H9 (cell line): Measurements from ENCODE around the gene TMCC2. TPM values are rescaled to one million over a fixed set of nuclear protein-coding genes. Genes with fewer than 3 reads are reported as not detected.
A peak's percentile ranks its signal among the peaks of the same experiment; 100 is the strongest.

ENCODE experiments used
- DNase-seq: peaks from one replicate; pipeline ENCODE4 v3.0.0-alpha.2; 2017
- H2AFZ ChIP-seq: one replicate; pipeline ENCODE4 v1.6.1; 2013; ENCODE audit warnings: mild to moderate bottlenecking, low read length, control low read depth, moderate library complexity
- H2AK5ac ChIP-seq: 2 replicates; pipeline ENCODE4 v1.6.1; 2013; ENCODE audit warnings: low read length, control low read depth, mixed read lengths; ENCODE audit not compliant: insufficient read length
- H2BK120ac ChIP-seq: one replicate; pipeline ENCODE4 v1.6.1; 2013; ENCODE audit warnings: low read depth, mild to moderate bottlenecking, low read length, control low read depth, inconsistent platforms; ENCODE audit not compliant: poor library complexity, severe bottlenecking
- H2BK12ac ChIP-seq: 2 replicates; pipeline ENCODE4 v1.6.1; 2013; ENCODE audit warnings: low read length, control low read depth, mixed read lengths, low read depth; ENCODE audit not compliant: insufficient read length
- H2BK15ac ChIP-seq: 2 replicates; pipeline ENCODE4 v1.6.1; 2013; ENCODE audit warnings: low read depth, low read length, control low read depth
- H2BK20ac ChIP-seq: one replicate; pipeline ENCODE4 v1.6.1; 2013; ENCODE audit warnings: low read depth, mild to moderate bottlenecking, low read length, control low read depth, inconsistent platforms; ENCODE audit not compliant: poor library complexity, severe bottlenecking
- H2BK5ac ChIP-seq: 2 replicates; pipeline ENCODE4 v1.6.1; 2013; ENCODE audit warnings: low read length, control low read depth, mixed read lengths; ENCODE audit not compliant: insufficient read length
- H3K14ac ChIP-seq: 2 replicates; pipeline ENCODE4 v1.6.1; 2013; ENCODE audit warnings: low read length, control low read depth; ENCODE audit not compliant: insufficient read depth
- H3K18ac ChIP-seq: 2 replicates; pipeline ENCODE4 v1.6.1; 2013; ENCODE audit warnings: low read depth, mild to moderate bottlenecking, mixed read lengths, low read length, control low read depth; ENCODE audit not compliant: insufficient read length
- H3K23ac ChIP-seq: 2 replicates; pipeline ENCODE4 v1.6.1; 2013; ENCODE audit warnings: low read length, control low read depth, mixed read lengths, low read depth; ENCODE audit not compliant: insufficient read length
- H3K23me2 ChIP-seq: 2 replicates; pipeline ENCODE4 v1.6.1; 2013; ENCODE audit warnings: low read depth, mild to moderate bottlenecking, mixed read lengths, low read length, control low read depth; ENCODE audit not compliant: insufficient read length, poor library complexity, severe bottlenecking
- H3K27ac ChIP-seq: 2 replicates; pipeline ENCODE4 v1.5.1; 2013; ENCODE audit warnings: low read length, control low read depth, mixed read lengths, low read depth; ENCODE audit not compliant: insufficient read length
- H3K27me3 ChIP-seq: 2 replicates; pipeline ENCODE4 v1.6.1; 2013; ENCODE audit warnings: low read length, control low read depth, inconsistent platforms; ENCODE audit not compliant: insufficient read depth
- H3K4ac ChIP-seq: 2 replicates; pipeline ENCODE4 v1.6.1; 2013; ENCODE audit warnings: low read depth, mild to moderate bottlenecking, control low read depth, inconsistent platforms, low read length, moderate library complexity
- H3K4me1 ChIP-seq: 2 replicates; pipeline ENCODE4 v1.6.1; 2013; ENCODE audit warnings: low read length, control low read depth, inconsistent platforms; ENCODE audit not compliant: insufficient read depth
- H3K4me2 ChIP-seq: 2 replicates; pipeline ENCODE4 v1.6.1; 2013; ENCODE audit warnings: low read length, control low read depth, mixed read lengths; ENCODE audit not compliant: insufficient read length, insufficient read depth
- H3K56ac ChIP-seq: 2 replicates; pipeline ENCODE4 v1.6.1; 2013; ENCODE audit warnings: low read depth, mild to moderate bottlenecking, mixed read lengths, low read length, control low read depth; ENCODE audit not compliant: insufficient read length
- H3K79me1 ChIP-seq: 2 replicates; pipeline ENCODE4 v1.6.1; 2013; ENCODE audit warnings: low read depth, mild to moderate bottlenecking, moderate library complexity, low read length, control low read depth, inconsistent platforms; ENCODE audit not compliant: insufficient read depth, poor library complexity, severe bottlenecking
- H3K79me2 ChIP-seq: 2 replicates; pipeline ENCODE4 v1.6.1; 2013; ENCODE audit warnings: low read length, control low read depth, inconsistent platforms; ENCODE audit not compliant: insufficient read depth
- H3K9ac ChIP-seq: 2 replicates; pipeline ENCODE4 v1.6.1; 2013; ENCODE audit warnings: low read length, control low read depth, mixed read lengths; ENCODE audit not compliant: insufficient read length; ENCODE audit errors: extremely low read depth
- H3K9me3 ChIP-seq: one replicate; pipeline ENCODE4 v1.6.1; 2013; ENCODE audit warnings: low read depth, low read length, inconsistent platforms; ENCODE audit not compliant: control insufficient read depth
- H3T11ph ChIP-seq: one replicate; pipeline ENCODE4 v1.6.1; 2013; ENCODE audit warnings: mild to moderate bottlenecking, low read length, control low read depth, inconsistent platforms
- H4K20me1 ChIP-seq: one replicate; pipeline ENCODE4 v1.6.1; 2013; ENCODE audit not compliant: control insufficient read depth, insufficient read length, insufficient read depth
- H4K5ac ChIP-seq: 2 replicates; pipeline ENCODE4 v1.6.1; 2013; ENCODE audit warnings: low read depth, mild to moderate bottlenecking, mixed read lengths, low read length, control low read depth; ENCODE audit not compliant: insufficient read length
- H4K8ac ChIP-seq: replicated peaks from 2 replicates; pipeline ENCODE4 v1.6.1; 2013; ENCODE audit warnings: low read length, control low read depth, mixed read lengths, low read depth; ENCODE audit not compliant: insufficient read length
- H4K91ac ChIP-seq: 2 replicates; pipeline ENCODE4 v1.6.1; 2013; ENCODE audit warnings: low read depth, mild to moderate bottlenecking, moderate library complexity, mixed read lengths, low read length, control low read depth; ENCODE audit not compliant: insufficient read length
- H3K27ac Mint-ChIP-seq, 3 experiments: 2 replicates in 2 of 3; 3 replicates in 1 of 3; pipeline ENCODE4 v1.8.0; 2020 to 2021; ENCODE audit warnings: mixed read lengths in 3 of 3, mild to moderate bottlenecking in 1 of 3, moderate library complexity in 1 of 3
- H3K27me3 Mint-ChIP-seq: 2 replicates; pipeline ENCODE4 v1.8.0; 2021; ENCODE audit warnings: low read depth, mild to moderate bottlenecking, moderate library complexity, mixed read lengths
- H3K36me3 Mint-ChIP-seq, 3 experiments: 2 replicates in 2 of 3; 3 replicates in 1 of 3; pipeline ENCODE4 v1.8.0; 2020 to 2021; ENCODE audit warnings: low read depth in 3 of 3, mixed read lengths in 3 of 3; ENCODE audit not compliant: insufficient read depth in 1 of 3
- H3K4me1 Mint-ChIP-seq, 2 experiments: 2 replicates each; pipeline ENCODE4 v1.8.0; 2020; ENCODE audit warnings: mixed read lengths in 2 of 2
- H3K4me3 Mint-ChIP-seq, 2 experiments: 2 replicates in 1 of 2; 3 replicates in 1 of 2; pipeline ENCODE4 v1.8.0; 2020 to 2021; ENCODE audit warnings: mild to moderate bottlenecking in 2 of 2, mixed read lengths in 2 of 2, moderate library complexity in 1 of 2
- H3K9me3 Mint-ChIP-seq, 2 experiments: 2 replicates in 1 of 2; 3 replicates in 1 of 2; pipeline ENCODE4 v1.8.0; 2020; ENCODE audit warnings: mild to moderate bottlenecking in 2 of 2, mixed read lengths in 2 of 2, moderate library complexity in 1 of 2
- CTCF ChIP-seq: fragments of 200-600 bp; sonication (generic); conservative IDR thresholded peaks from 3 replicates; pipeline ENCODE4 v1.8.0; 2021; ENCODE audit warnings: antibody characterized with exemption, mild to moderate bottlenecking
- whole genome bisulfite sequencing: extraction: QIAGEN DNeasy Blood & Tissue Kit; methylation state at CpG from one replicate; pipeline ENCODE4 v1.1.7; 2013; ENCODE audit warnings: missing lambda C conversion rate, low lambda C conversion rate, mixed read lengths; ENCODE audit not compliant: insufficient read length; ENCODE audit errors: extremely low coverage; 5-methylcytosine and 5-hydroxymethylcytosine counted together
- total RNA-seq: library from RNA; stranded (reverse); gene quantifications from 2 replicates; pipeline ENCODE4 v1.2.1, GENCODE V29; 2021

TMCC2 gene
- total RNA-seq, 1 experiment from 2014 or later: 11.7 TPM

- Mint-ChIP-seq H3K27me3 (no peaks in the 10 kb centered on the region; the same call in 1 of the 2 replicates), H3K36me3 (no peaks in the 10 kb centered on the region; a peak in 1 of 7 replicates), H3K27ac (peak overlapping the region in 2 of 3 experiments; percentile 52 to 96; a peak in 3 of 7 replicates), H3K9me3 (no peaks in the 10 kb centered on the region), H3K4me3 (peak overlapping the region; percentile 16 to 58; a peak in 2 of 5 replicates), H3K4me1 (peaks cover 70 to 76% of the 10 kb centered on the region in 2 experiments)
- no peak overlapping the region for H2BK20ac ChIP-seq
- no peak overlapping the region for H4K5ac ChIP-seq
- DNase-seq: peak; percentile 39
- H3K23me2 ChIP-seq: no peaks in the 10 kb centered on the region
- H2AFZ ChIP-seq: no peak overlapping the region
- no peaks in the 10 kb centered on the region for H3K27me3 ChIP-seq
- H3K4me2 ChIP-seq: peak overlapping the region; percentile 11
- no peak overlapping the region for H4K91ac ChIP-seq
- H4K20me1 ChIP-seq: no peaks in the 10 kb centered on the region
- no peak overlapping the region for H3K9ac ChIP-seq
- H3K9me3 ChIP-seq: no peaks in the 10 kb centered on the region
- H3K79me1 ChIP-seq: peaks cover 6% of the 10 kb centered on the region
- no peak overlapping the region for H3K23ac ChIP-seq
- TF ChIP-seq CTCF: no peak
- H2BK5ac ChIP-seq: no peak overlapping the region
- H3K27ac ChIP-seq: no peak overlapping the region
- no peak overlapping the region for H2AK5ac ChIP-seq
- peaks cover 3% of the 10 kb centered on the region; the same call in 1 of the 2 replicates for H3K79me2 ChIP-seq
- no peak overlapping the region for H3K4ac ChIP-seq
- no peak overlapping the region for H2BK15ac ChIP-seq
- no peak overlapping the region for H2BK120ac ChIP-seq
- H3K14ac ChIP-seq: no peak overlapping the region
- H3K56ac ChIP-seq: no peak overlapping the region
- no peak overlapping the region for H2BK12ac ChIP-seq
- peaks cover 21% of the 10 kb centered on the region; the same call in 1 of the 2 replicates for H3K4me1 ChIP-seq
- no peak overlapping the region for H3T11ph ChIP-seq
- WGBS: no CpG with 5 or more reads among the region's 2 CpGs
- H3K18ac ChIP-seq: no peak overlapping the region
- H4K8ac ChIP-seq: no peak overlapping the region
Observed at GRCh38 chr1:205191622-205192021, 36.1 kb upstream of the TMCC2 start.
